K562 (cell line): ENCODE data around the gene SNX9. TPM values are rescaled to one million over a fixed set of nuclear protein-coding genes. Genes with fewer than 3 reads are reported as not detected.

Experiments used
- CAMTA2 ChIP-seq: fragments of 250-450 bp; sonication (Bioruptor Pico); conservative IDR thresholded peaks from 2 replicates; pipeline ENCODE4 v1.5.1; 2022
- CBFB ChIP-seq: sonication (generic); formaldehyde crosslinking; IDR thresholded peaks from 2 replicates; pipeline ENCODE4 v1.4.0; 2020; ENCODE audit warnings: mild to moderate bottlenecking, missing genetic modification reagents
- CBX3 ChIP-seq, 2 experiments: IDR thresholded peaks; 1 replicate in 1 of 2; 2 replicates in 1 of 2; pipeline ENCODE4 v1.6.1; 2012; ENCODE audit warnings: inconsistent platforms in 2 of 2, low read length in 2 of 2, borderline replicate concordance in 1 of 2, control low read depth in 1 of 2
- HIVEP1 ChIP-seq: fragments of 250-450 bp; sonication (Bioruptor Pico); IDR thresholded peaks from 2 replicates; pipeline ENCODE4 v1.4.0; 2020; ENCODE audit warnings: mild to moderate bottlenecking
- KHSRP ChIP-seq: fragments of 450-650 bp; IDR thresholded peaks from 2 replicates; pipeline ENCODE4 v1.6.1; 2017
- LEF1 ChIP-seq: fragments of 450-650 bp; IDR thresholded peaks from 2 replicates; pipeline ENCODE4 v1.6.1; 2016; ENCODE audit warnings: mild to moderate bottlenecking
- RBM34 ChIP-seq: fragments of 200-400 bp; formaldehyde crosslinking; IDR thresholded peaks from 2 replicates; pipeline ENCODE4 v1.6.1; 2018; ENCODE audit warnings: low read length, borderline replicate concordance; ENCODE audit not compliant: insufficient read depth
- TFAM ChIP-seq: fragments of 250-450 bp; sonication (Bioruptor Pico); conservative IDR thresholded peaks from 2 replicates; pipeline ENCODE4 v1.5.0; 2021; ENCODE audit warnings: mild to moderate bottlenecking, moderate library complexity
- TRIM28 ChIP-seq: fragments of 450-650 bp; IDR thresholded peaks from 2 replicates; pipeline ENCODE4 v1.6.1; 2017
- ZNF76 ChIP-seq: fragments of 250-450 bp; sonication (Bioruptor Pico); IDR thresholded peaks from 2 replicates; pipeline ENCODE4 v1.4.0; 2020; ENCODE audit warnings: mild to moderate bottlenecking, moderate library complexity, borderline replicate concordance
- polyA plus RNA-seq, 8 experiments: library from polyadenylated mRNA; depleted of rRNA in 4 of 8; stranded (reverse) in 5 of 8; unstranded in 3 of 8; fragments of >200 nt; fragmentation: Nextera tagmentation in 2 of 8; fragmentation: Illumina TruSeq in 1 of 8; extraction: Ambion mirVana in 2 of 8; extraction: Trizol in 1 of 8; gene quantifications; 2 replicates each; pipeline versions ENCODE4 v1.2.1 to v1.2.3, GENCODE V29; 2011 to 2014; ENCODE audit warnings: inconsistent platforms in 1 of 8, missing spikeins in 1 of 8
- total RNA-seq, 7 experiments: library from RNA; depleted of rRNA in 6 of 7; stranded (reverse); fragments of >200 nt in 6 of 7; fragmentation: Illumina TruSeq in 2 of 7; extraction: Trizol in 2 of 7; gene quantifications; 2 replicates each; pipeline versions ENCODE4 v1.2.1 to v1.2.3, GENCODE V29; 2011 to 2021; ENCODE audit warnings: low replicate concordance in 1 of 7
- TF ChIP-seq, protein P1 (sequence below): fragments of 450-650 bp; IDR thresholded peaks from 2 replicates; pipeline ENCODE4 v1.6.1; 2017; ENCODE audit warnings: antibody characterized with exemption, mild to moderate bottlenecking
- TF ChIP-seq, protein P2 (sequence below): sonication (generic); formaldehyde crosslinking; IDR thresholded peaks from 2 replicates; pipeline ENCODE4 v1.8.1; 2023; ENCODE audit warnings: mild to moderate bottlenecking, missing genetic modification reagents
- TF ChIP-seq, protein P3 (sequence below): sonication (generic); IDR thresholded peaks from 2 replicates; pipeline ENCODE4 v1.6.1; 2016

SNX9 gene
- total and polyA plus RNA-seq, 9 of the 15 experiments (the other 6 are each of a cell fraction or from before 2014, with no cell fraction given): 6.0 to 81.7 (median 57.1) TPM

DNA sequence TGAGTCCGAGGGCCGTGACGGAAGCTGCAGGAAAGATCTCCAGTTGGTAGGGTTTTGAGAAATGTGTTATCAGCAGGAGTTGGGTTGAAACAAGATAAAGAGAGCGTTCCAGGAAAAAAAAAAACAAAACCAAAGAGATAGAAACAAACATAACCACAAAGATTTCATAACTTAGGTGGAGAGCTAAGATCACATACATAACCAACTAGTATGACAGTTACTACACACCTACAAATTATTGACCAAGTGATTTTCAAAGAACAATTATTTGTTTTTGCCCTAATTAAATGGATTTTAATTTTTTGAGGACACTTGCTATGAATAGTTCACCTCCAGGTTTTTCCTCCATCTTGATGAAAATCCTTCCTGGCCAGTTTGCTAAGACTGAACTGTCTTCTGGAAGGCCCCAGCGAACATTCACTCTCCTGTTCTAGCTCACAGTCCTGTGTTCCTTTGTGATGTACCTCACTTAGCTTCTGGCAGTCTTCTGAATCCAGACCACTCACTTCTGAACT lies 69.4 kb downstream of the SNX9 start (continued):
- TF ChIP-seq, protein P1, sequence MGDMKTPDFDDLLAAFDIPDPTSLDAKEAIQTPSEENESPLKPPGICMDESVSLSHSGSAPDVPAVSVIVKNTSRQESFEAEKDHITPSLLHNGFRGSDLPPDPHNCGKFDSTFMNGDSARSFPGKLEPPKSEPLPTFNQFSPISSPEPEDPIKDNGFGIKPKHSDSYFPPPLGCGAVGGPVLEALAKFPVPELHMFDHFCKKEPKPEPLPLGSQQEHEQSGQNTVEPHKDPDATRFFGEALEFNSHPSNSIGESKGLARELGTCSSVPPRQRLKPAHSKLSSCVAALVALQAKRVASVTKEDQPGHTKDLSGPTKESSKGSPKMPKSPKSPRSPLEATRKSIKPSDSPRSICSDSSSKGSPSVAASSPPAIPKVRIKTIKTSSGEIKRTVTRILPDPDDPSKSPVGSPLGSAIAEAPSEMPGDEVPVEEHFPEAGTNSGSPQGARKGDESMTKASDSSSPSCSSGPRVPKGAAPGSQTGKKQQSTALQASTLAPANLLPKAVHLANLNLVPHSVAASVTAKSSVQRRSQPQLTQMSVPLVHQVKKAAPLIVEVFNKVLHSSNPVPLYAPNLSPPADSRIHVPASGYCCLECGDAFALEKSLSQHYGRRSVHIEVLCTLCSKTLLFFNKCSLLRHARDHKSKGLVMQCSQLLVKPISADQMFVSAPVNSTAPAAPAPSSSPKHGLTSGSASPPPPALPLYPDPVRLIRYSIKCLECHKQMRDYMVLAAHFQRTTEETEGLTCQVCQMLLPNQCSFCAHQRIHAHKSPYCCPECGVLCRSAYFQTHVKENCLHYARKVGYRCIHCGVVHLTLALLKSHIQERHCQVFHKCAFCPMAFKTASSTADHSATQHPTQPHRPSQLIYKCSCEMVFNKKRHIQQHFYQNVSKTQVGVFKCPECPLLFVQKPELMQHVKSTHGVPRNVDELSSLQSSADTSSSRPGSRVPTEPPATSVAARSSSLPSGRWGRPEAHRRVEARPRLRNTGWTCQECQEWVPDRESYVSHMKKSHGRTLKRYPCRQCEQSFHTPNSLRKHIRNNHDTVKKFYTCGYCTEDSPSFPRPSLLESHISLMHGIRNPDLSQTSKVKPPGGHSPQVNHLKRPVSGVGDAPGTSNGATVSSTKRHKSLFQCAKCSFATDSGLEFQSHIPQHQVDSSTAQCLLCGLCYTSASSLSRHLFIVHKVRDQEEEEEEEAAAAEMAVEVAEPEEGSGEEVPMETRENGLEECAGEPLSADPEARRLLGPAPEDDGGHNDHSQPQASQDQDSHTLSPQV: no peak
- TF ChIP-seq, protein P2, sequence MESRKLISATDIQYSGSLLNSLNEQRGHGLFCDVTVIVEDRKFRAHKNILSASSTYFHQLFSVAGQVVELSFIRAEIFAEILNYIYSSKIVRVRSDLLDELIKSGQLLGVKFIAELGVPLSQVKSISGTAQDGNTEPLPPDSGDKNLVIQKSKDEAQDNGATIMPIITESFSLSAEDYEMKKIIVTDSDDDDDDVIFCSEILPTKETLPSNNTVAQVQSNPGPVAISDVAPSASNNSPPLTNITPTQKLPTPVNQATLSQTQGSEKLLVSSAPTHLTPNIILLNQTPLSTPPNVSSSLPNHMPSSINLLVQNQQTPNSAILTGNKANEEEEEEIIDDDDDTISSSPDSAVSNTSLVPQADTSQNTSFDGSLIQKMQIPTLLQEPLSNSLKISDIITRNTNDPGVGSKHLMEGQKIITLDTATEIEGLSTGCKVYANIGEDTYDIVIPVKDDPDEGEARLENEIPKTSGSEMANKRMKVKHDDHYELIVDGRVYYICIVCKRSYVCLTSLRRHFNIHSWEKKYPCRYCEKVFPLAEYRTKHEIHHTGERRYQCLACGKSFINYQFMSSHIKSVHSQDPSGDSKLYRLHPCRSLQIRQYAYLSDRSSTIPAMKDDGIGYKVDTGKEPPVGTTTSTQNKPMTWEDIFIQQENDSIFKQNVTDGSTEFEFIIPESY: no peak
- TF ChIP-seq CBFB (no peak), HIVEP1 (CRISPR knock-in tag) (no peak), ZNF76 (no peak), CAMTA2 (CRISPR knock-in tag) (no peak), TRIM28 (no peak), LEF1 (no peak), RBM34 (no peak), CBX3 (IDR thresholded peaks at IDR 0.05; ENCODE audit: borderline replicate concordance in 1 of 2, low read length in 2 of 2) (peak in 1 of 2 experiments; percentile 36; a peak in 1 of 3 replicates), TFAM (no peak), KHSRP (no peak)
- TF ChIP-seq, protein P3, sequence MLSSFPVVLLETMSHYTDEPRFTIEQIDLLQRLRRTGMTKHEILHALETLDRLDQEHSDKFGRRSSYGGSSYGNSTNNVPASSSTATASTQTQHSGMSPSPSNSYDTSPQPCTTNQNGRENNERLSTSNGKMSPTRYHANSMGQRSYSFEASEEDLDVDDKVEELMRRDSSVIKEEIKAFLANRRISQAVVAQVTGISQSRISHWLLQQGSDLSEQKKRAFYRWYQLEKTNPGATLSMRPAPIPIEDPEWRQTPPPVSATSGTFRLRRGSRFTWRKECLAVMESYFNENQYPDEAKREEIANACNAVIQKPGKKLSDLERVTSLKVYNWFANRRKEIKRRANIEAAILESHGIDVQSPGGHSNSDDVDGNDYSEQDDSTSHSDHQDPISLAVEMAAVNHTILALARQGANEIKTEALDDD: peak; percentile 97
